Fibroblast of lung (primary cell): ENCODE results near the gene CDRT4. TPM values are rescaled to one million over a fixed set of nuclear protein-coding genes. Genes with fewer than 3 reads are reported as not detected.
A peak's percentile ranks its signal among the peaks of the same experiment; 100 is the strongest.

Experiments used
- DNase-seq, 2 donors: peaks; one replicate each; pipeline versions ENCODE4 v3.0.0 to v3.0.0-alpha.2; 2010; ENCODE audit warnings: low read depth in 2 of 2
- H2AFZ ChIP-seq: 2 replicates; pipeline ENCODE4 v1.5.1; 2012; ENCODE audit warnings: low read length, control low read depth, inconsistent platforms
- H3K27ac ChIP-seq: 2 replicates; pipeline ENCODE4 v1.5.1; 2011; ENCODE audit warnings: low read length, control low read depth; ENCODE audit not compliant: insufficient read depth
- H3K27me3 ChIP-seq: 2 replicates; pipeline ENCODE4 v1.5.1; 2011; ENCODE audit warnings: mild to moderate bottlenecking, low read length; ENCODE audit not compliant: control insufficient read depth, insufficient read depth
- H3K36me3 ChIP-seq: 2 replicates; pipeline ENCODE4 v1.5.1; 2011; ENCODE audit warnings: low read length; ENCODE audit not compliant: control insufficient read depth, insufficient read depth
- H3K4me1 ChIP-seq: 2 replicates; pipeline ENCODE4 v1.5.1; 2011; ENCODE audit warnings: low read length; ENCODE audit not compliant: control insufficient read depth, insufficient read depth; ENCODE audit errors: extremely low read depth
- H3K4me2 ChIP-seq: 2 replicates; pipeline ENCODE4 v1.5.1; 2011; ENCODE audit warnings: low read length, control low read depth; ENCODE audit not compliant: insufficient read depth; ENCODE audit errors: extremely low read depth
- H3K4me3 ChIP-seq, 4 experiments: fragments of 200-600 bp in 1 of 4; sonication (generic) in 1 of 4; replicated peaks in 1 of 4; 2 replicates each; pipeline ENCODE4 v1.5.1; 2011 to 2016; ENCODE audit warnings: low read length in 4 of 4, low read depth in 3 of 4, mild to moderate bottlenecking in 3 of 4, control low read depth in 2 of 4, inconsistent platforms in 1 of 4, mixed read lengths in 1 of 4; ENCODE audit not compliant: insufficient read depth in 1 of 4; ENCODE audit errors: control extremely low read depth in 1 of 4
- H3K79me2 ChIP-seq: 2 replicates; pipeline ENCODE4 v1.5.1; 2012; ENCODE audit warnings: mild to moderate bottlenecking, low read length, inconsistent platforms; ENCODE audit not compliant: control insufficient read depth, insufficient read depth
- H3K9ac ChIP-seq: 2 replicates; pipeline ENCODE4 v1.5.1; 2011; ENCODE audit warnings: mild to moderate bottlenecking, low read length, control low read depth; ENCODE audit not compliant: insufficient read depth
- H3K9me3 ChIP-seq: 2 replicates; pipeline ENCODE4 v1.5.1; 2012; ENCODE audit warnings: low read depth, low read length; ENCODE audit not compliant: control insufficient read depth, insufficient read depth
- H4K20me1 ChIP-seq: 2 replicates; pipeline ENCODE4 v1.5.1; 2011; ENCODE audit warnings: low read length; ENCODE audit not compliant: control insufficient read depth, insufficient read depth; ENCODE audit errors: extremely low read depth
- EZH2 ChIP-seq: IDR thresholded peaks from 2 replicates; pipeline ENCODE4 v1.5.1; 2012; ENCODE audit warnings: low read length, control low read depth, mild to moderate bottlenecking; ENCODE audit errors: missing control alignments
- polyA plus RNA-seq, 2 donors: library from polyadenylated mRNA; depleted of rRNA in 1 of 2; stranded (reverse) in 1 of 2; unstranded in 1 of 2; fragments of >200 nt; gene quantifications; 2 replicates each; pipeline ENCODE4 v1.2.1, GENCODE V29; 2011 to 2012; ENCODE audit warnings: missing spikeins in 1 of 2
- total RNA-seq: library from RNA; depleted of rRNA; stranded (reverse); fragments of >200 nt; gene quantifications from 2 replicates; pipeline ENCODE4 v1.2.1, GENCODE V29; 2014
- TF ChIP-seq, protein P1 (sequence below), 2 donors: IDR thresholded peaks in 1 of 2; conservative IDR thresholded peaks in 1 of 2; 1 replicate in 1 of 2; 2 replicates in 1 of 2; pipeline ENCODE4 v1.5.1; 2011 to 2012; ENCODE audit warnings: low read length in 2 of 2, control low read depth in 1 of 2, inconsistent platforms in 1 of 2, low read depth in 1 of 2, mild to moderate bottlenecking in 1 of 2

CDRT4 gene
- total and polyA plus RNA-seq, 2 donors (not counting 1 experiment from before 2014, with no cell fraction given) = 0.49 to 2.3 TPM

DNA sequence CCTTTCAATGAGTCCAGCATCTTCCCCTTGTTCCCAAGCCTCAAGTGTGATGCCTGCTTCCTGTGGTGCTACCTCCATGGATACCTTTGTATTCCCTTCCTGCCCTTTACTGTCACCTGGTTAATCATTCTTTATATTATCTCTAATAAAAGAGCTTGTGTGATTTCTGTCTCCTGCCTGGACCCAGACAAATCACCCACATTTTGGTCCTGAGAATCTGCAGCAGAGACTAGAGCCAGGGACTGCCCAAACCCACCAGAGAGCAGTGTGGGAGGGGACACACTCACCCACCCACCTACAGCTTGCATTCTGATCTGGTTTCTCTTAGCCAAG is 30.2 kb downstream of the CDRT4 start:
- Histone ChIP-seq H4K20me1 (no peaks in the 10 kb centered on the region), H3K27me3 (no peaks in the 10 kb centered on the region), H3K4me3 (no peak overlapping the region), H3K79me2 (no peaks in the 10 kb centered on the region), H3K36me3 (no peaks in the 10 kb centered on the region), H3K9me3 (no peaks in the 10 kb centered on the region), H2AFZ (no peak overlapping the region), H3K4me2 (no peak overlapping the region), H3K9ac (no peak overlapping the region), H3K27ac (no peak overlapping the region), H3K4me1 (peaks cover 18% of the 10 kb centered on the region)
- no peak for TF ChIP-seq EZH2
- TF ChIP-seq, protein P1, sequence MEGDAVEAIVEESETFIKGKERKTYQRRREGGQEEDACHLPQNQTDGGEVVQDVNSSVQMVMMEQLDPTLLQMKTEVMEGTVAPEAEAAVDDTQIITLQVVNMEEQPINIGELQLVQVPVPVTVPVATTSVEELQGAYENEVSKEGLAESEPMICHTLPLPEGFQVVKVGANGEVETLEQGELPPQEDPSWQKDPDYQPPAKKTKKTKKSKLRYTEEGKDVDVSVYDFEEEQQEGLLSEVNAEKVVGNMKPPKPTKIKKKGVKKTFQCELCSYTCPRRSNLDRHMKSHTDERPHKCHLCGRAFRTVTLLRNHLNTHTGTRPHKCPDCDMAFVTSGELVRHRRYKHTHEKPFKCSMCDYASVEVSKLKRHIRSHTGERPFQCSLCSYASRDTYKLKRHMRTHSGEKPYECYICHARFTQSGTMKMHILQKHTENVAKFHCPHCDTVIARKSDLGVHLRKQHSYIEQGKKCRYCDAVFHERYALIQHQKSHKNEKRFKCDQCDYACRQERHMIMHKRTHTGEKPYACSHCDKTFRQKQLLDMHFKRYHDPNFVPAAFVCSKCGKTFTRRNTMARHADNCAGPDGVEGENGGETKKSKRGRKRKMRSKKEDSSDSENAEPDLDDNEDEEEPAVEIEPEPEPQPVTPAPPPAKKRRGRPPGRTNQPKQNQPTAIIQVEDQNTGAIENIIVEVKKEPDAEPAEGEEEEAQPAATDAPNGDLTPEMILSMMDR (conservative IDR thresholded peaks at IDR 0.05 in 1 of 2, IDR thresholded peaks at IDR 0.05 in 1 of 2; ENCODE audit: low read depth in 1 of 2, low read length in 2 of 2) = no peak
- DNase-seq = no peak

DNA sequence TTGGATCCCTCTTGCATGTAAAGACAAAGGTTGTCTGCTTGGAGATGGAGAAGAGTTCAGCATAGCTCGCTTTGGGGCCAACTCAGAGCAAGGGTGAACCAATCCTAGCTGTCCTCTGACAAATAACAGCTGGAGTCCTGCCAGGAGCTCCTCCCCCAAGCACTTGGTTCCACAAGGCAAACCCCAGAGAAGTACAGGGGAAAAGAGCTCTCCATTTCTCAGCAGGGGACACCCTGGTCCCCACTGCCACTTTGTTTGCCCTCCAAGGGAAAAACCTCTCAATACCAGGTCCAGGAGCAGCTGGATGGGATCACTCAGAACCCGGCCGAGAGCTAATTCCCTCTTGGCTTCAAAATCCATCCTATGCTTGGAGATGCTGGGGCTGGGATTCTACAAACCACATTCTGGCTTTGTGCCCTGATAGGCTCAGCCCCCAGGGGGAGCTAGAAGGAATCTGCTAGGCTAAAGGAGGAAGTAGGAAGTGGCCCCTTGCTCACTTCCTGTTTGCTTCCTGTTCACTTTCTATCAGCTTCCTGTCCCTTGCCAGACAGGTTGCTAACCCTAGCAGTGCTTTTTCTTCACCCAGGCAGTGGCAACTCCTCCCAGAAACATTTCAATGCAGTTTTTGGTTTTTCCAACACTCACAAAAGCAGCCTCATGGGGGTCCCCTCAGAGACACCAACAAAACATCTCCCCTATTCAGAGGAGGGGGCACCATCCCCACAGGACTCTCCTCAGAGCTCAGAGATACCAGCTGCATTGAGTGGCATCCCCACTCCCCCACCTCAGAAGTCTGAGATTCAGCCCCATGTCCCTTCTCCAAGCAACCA is 30.7 kb downstream of the CDRT4 start:
- no peak overlapping the region for H3K4me3 ChIP-seq
- H4K20me1 ChIP-seq = no peaks in the 10 kb centered on the region
- no peak overlapping the region for H3K4me2 ChIP-seq
- no peaks in the 10 kb centered on the region for H3K36me3 ChIP-seq
- peaks cover 18% of the 10 kb centered on the region for H3K4me1 ChIP-seq
- no peaks in the 10 kb centered on the region for H3K27me3 ChIP-seq
- no peaks in the 10 kb centered on the region for H3K9me3 ChIP-seq
- TF ChIP-seq, protein P1 (conservative IDR thresholded peaks at IDR 0.05 in 1 of 2, IDR thresholded peaks at IDR 0.05 in 1 of 2; ENCODE audit: low read depth in 1 of 2, low read length in 2 of 2) = peak; percentile 24 to 39
- TF ChIP-seq EZH2 = no peak
- no peaks in the 10 kb centered on the region for H3K79me2 ChIP-seq
- H3K27ac ChIP-seq = no peak overlapping the region
- no peak overlapping the region for H3K9ac ChIP-seq
- H2AFZ ChIP-seq = no peak overlapping the region
- DNase-seq = peak in 1 of 2 donors; percentile 86

GRCh38 chr17:15434956-15435355 is 32.5 kb downstream of the CDRT4 start:
- TF ChIP-seq, protein P1 (conservative IDR thresholded peaks at IDR 0.05 in 1 of 2, IDR thresholded peaks at IDR 0.05 in 1 of 2; ENCODE audit: low read depth in 1 of 2, low read length in 2 of 2) = no peak
- TF ChIP-seq EZH2 = no peak
- H3K79me2 ChIP-seq = no peaks in the 10 kb centered on the region
- H3K9me3 ChIP-seq = no peaks in the 10 kb centered on the region
- no peak overlapping the region for H2AFZ ChIP-seq
- peak overlapping the region; percentile 71 for H3K27ac ChIP-seq
- no peak overlapping the region for H3K4me2 ChIP-seq
- H3K9ac ChIP-seq = no peak overlapping the region
- H3K4me3 ChIP-seq = no peak overlapping the region
- no peaks in the 10 kb centered on the region for H3K27me3 ChIP-seq
- no peak for DNase-seq
- H4K20me1 ChIP-seq = no peaks in the 10 kb centered on the region
- peaks cover 18% of the 10 kb centered on the region for H3K4me1 ChIP-seq
- H3K36me3 ChIP-seq = no peaks in the 10 kb centered on the region
